LNCAP (cell line): ENCODE data around the gene SLC22A2.

Experiments used
- CTCF ChIP-seq: fragments of 450-650 bp; IDR thresholded peaks from 2 replicates; pipeline ENCODE4 v1.5.1; 2017; ENCODE audit warnings: mild to moderate bottlenecking

The SLC22A2 gene

GRCh38 chr6:160174681-160175080 is 83.9 kb downstream of the SLC22A2 start:
- no peak for TF ChIP-seq CTCF

GRCh38 chr6:160173806-160174527 is 84.7 kb downstream of the SLC22A2 start:
- no peak for TF ChIP-seq CTCF

GRCh38 chr6:160172704-160173103 is 85.9 kb downstream of the SLC22A2 start:
- no peak for TF ChIP-seq CTCF

GRCh38 chr6:160170018-160170680 is 88.5 kb downstream of the SLC22A2 start:
- no peak for TF ChIP-seq CTCF

GRCh38 chr6:160167604-160168399 is 90.8 kb downstream of the SLC22A2 start:
- TF ChIP-seq CTCF: peak; percentile 40; the same call in 1 of the 2 replicates
